Measurements from ENCODE around the gene FBXL17.

Gene FBXL17

DNA sequence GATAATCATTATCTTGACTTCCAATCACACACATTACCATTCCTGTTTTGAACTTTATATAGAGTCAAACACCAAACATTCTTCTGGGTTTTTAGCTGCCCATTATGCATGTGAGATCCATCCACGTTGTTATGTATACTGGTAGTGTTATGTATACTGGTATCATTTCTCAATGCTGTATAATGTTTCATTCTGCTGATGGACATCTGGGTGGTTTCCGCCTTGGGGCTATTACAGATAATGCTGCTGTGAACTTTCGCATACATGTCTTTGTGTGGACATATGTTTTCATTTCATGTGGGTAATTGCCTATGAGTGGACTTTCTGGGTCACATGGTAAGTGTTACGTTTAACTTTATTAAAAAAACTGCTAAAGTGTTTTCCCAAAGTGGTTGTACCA, 493.4 kb downstream of the FBXL17 start:
- no peak for DNase-seq

DNA sequence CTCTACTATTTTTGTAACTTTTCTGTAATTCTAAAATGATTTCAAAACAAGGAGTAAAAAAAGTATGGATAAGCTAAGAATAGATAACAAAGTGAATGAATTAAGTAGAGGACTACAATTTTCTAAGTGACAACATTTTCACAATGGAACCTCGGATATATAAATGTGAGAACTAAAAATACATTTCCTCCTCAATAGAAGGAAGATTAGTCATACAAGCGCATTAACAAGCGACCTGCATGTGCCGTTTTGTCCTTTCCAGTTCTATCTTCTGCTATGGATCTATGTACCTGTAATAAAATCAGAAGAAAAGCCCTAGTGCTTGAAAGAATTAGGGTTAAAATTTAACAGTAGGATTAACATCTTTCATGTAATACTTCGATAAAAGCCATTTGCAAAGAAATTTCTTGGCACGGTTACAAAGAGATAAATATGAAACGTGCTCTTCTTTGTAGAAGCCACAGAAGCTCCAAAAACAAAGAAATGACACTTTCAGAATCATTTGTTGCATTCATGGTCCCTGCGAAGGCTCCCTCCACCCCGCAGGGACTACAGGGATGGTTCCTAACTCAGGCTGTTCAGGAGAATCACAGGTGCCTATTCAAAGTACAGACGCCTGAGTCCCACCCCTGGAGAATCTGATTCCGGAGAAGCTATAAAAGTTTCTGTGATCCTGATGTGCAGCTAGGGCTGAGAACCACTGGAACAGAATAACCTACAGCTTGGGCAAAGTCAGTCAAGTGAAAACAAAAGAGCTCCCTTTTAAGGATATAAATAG, 494.5 kb downstream of the FBXL17 start:
- no peak for DNase-seq

- no peak for DNase-seq
These were observed 496.3 kb downstream of the FBXL17 start for GRCh38 chr5:107885601-107886000.

GRCh38 chr5:107884871-107885270, 497.0 kb downstream of the FBXL17 start:
- DNase-seq, result no peak

DNA sequence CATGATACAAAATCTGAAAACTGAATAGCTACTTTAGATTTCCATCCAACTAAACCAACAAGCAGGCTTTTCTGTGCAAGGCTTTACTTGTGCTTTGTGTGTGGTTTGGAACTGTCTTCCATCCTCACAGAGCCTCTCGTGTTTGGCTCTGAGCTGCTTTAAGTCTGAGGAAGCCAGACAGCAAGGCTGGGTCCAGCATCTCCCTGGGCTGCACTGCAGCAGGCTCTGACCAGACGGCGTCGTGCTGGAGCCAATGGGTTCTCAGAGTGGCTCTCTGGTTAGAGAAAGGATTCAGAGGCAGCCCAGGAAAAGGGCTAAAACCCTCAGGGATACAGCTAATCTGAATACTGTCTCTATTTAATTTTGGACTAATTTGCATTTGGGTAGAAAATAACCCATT, 503.2 kb downstream of the FBXL17 start:
- DNase-seq, result no peak

DNA sequence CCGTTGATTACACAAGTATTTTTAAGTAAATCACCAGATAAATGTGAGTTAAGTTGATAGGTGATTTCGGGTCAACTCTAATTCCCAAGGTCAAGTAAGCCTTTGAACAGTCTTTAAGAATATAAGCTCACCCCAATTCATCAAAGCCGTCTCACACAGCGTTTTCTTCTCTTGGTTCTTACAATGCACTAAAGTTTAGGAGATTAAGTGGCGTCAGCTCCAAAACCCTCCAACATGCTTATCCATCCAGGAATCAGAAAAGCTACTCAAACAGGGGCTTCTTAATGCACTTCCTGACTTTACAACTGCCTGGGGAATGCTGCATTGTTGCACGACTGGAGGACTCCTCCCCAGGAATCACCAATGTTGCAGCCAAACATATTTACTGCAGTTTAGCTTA, 505.0 kb downstream of the FBXL17 start:
- no peak for DNase-seq

GRCh38 chr5:107876261-107876660, 505.6 kb downstream of the FBXL17 start:
- DNase-seq, result no peak

- no peak for DNase-seq
These were observed 506.1 kb downstream of the FBXL17 start for GRCh38 chr5:107875833-107876232.

DNA sequence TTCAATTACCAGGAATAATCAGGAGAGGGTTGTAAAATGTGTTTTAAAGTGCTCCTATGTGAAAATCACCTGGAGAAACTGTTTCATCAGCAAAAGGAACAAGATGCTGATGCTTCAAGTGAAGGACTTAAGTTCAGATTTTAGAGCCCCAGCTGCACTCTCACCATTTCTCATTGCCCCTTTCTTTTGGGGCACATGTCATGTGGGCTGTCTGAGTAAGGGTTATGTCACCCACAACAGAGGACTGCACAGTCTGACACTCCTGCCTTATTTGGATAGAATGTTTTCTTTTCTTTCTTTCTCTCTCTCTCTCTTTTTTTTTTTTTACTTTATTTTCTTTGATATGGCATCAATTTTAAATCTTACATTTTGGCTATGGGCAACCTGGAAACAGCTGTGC, 507.1 kb downstream of the FBXL17 start:
- no peak for DNase-seq

DNA sequence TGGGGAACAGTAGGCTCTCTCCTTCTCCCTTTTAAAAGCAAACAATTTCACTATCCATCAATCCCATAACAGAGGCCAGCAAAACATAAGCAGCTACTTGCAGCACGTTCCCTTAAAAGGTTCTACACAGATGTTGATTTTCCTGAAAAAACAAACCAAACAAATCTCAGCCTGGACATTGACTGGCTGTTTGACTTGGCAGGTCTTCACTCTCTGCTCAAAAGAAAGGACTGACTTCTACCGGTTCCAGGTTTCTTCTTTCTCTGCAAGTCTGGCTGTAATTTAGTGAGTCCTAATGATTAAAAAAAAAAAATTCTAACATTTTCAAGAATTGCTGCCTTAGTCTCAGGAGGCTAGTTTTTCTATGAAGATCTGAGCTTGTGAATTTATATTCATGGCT, 508.0 kb downstream of the FBXL17 start:
- DNase-seq, result no peak

DNA sequence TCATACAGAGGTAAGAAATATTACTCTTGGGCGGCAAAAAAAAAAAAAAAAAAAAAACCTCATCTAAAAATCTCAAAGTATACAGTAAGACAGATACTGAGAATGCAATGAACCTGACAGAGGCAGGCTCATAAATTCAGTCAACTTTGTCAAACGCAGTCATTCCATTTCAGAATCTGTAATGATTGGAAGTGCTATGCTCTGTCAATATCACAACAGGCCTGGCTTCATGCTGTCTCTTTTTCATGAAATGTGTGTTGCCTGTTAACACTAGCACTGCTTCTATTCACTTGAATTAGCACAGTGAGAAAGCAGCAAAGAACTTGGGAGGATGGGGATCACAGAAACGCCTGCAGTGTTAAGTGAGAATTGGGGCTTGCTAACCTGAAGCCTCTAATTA, 510.9 kb downstream of the FBXL17 start:
- DNase-seq, result no peak

- no peak for DNase-seq
These were observed 512.3 kb downstream of the FBXL17 start for GRCh38 chr5:107869438-107870115.

GRCh38 chr5:107868650-107869409, 513.1 kb downstream of the FBXL17 start:
- no peak for DNase-seq

DNA sequence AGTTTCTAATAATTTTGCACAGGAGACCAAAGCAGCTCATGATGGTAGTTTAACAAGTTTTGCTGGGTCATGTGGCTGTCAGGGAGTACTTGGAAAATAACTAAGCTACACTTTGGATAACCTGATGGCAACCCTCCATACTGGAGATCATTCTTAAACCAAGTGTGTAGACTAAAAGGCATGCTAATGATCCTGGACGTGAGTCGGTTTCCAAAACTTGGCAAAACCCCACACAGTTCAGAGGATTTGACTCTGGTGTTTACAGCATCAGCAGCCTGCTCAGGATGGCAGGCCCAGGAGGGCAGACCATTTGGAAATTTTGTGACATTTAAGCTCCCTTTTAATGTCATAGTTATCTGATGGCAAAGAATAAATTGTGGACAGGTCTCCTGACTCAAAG, 514.6 kb downstream of the FBXL17 start:
- DNase-seq, result no peak

DNA sequence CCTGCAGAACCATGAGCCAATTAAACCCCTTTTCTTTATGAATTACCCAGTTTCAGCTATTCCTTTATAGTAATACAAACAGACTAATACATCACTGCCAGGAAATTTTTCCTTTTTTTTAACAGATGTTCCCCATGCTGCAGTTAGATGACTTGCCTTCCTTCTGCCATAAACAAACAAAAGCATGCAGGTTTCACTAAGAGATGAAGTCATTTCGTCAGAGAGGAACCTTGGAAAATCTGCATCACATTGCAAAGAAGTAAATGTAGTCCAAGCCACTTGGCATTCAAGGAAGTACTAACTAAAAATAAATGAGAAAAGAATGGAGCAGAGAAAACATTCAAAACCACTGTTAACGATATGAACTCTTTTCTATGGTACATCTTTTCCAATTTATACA, 517.1 kb downstream of the FBXL17 start:
- no peak for DNase-seq

DNA sequence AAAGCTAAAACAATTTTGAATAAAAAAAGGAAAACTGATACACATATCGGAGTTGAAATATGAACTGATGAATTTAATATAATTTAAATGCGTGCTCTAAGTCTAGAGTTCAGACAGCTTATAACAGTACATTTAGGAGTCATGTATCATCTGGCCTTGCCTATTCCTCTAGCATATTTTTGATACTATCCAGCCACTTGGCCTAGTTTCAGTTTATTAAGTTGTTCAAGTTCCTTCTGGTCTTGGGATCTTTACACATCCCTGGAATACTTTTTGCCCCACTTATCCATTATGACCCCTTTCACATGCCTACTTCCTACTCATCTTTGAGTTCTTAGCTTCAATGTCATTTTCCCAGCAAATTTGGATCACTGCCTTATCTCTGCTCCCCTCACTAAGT, 518.8 kb downstream of the FBXL17 start:
- DNase-seq, result no peak

- DNase-seq, result no peak
These were observed 520.3 kb downstream of the FBXL17 start for GRCh38 chr5:107861565-107861964.

- no peak for DNase-seq
These were observed 521.9 kb downstream of the FBXL17 start for GRCh38 chr5:107860044-107860443.

DNA sequence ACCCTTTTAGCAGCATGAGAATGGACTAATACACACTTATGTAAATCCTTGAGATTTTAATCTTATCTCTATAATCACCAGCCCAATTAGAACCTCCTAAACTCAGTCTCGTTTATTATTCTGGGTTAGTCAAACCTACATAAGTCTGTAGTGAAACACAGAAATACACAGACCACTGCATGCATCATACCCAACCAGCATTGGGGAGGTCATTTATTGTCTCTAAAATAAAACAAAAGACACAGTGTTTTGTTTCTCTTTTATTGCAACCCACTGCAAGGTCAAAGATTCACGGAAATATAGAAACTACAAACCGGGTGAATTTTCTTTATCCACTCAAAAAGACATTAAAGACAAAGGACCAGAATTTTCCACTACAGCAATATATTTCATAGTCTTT, 523.1 kb downstream of the FBXL17 start:
- DNase-seq, result no peak

- DNase-seq, result no peak
These were observed 523.6 kb downstream of the FBXL17 start for GRCh38 chr5:107858324-107858723.

GRCh38 chr5:107857785-107858184, 524.1 kb downstream of the FBXL17 start:
- no peak for DNase-seq

- DNase-seq, result no peak
These were observed 526.7 kb downstream of the FBXL17 start for GRCh38 chr5:107855171-107855570.

- no peak for DNase-seq
These were observed 528.2 kb downstream of the FBXL17 start for GRCh38 chr5:107853696-107854095.

- DNase-seq, result no peak
These were observed 528.9 kb downstream of the FBXL17 start for GRCh38 chr5:107853031-107853430.

Measured in NCI-H2107 (cell line).